Measurements from ENCODE around the gene PDCD11.

DNA sequence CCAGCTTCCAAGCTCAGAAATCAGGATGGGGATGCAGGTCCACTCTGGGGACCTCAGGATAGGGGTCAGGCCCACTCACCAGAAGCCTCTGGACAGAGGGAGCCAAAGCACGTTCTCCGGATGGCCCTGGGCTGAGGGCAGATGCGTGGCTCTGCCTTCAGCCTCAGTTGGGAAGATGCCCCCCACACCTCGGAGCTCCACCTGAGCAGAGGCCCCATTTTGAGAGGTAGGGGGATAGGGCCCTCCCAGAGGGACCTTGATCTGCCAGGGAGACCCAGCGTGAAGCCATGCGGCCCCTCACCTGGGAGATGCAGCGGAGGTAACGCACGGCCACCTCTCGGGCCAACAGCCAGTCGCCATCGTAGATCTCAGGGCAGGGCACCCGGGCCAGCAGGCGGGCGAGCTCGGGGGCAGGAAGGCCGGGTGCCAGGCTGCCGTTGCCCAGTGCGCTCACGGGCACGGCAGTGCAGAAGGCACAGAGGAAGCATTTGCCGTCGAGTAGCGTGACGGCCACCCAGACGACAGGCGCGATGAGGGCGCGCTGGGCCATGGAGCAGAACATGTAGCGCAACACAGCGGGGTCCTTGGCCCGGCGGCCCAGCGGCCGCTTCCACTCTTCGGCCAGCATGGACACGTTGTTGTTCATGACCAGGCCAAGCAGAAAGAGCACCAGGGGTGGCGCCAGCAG lies 61.6 kb downstream of the PDCD11 start:
- TF ChIP-seq, protein P1, sequence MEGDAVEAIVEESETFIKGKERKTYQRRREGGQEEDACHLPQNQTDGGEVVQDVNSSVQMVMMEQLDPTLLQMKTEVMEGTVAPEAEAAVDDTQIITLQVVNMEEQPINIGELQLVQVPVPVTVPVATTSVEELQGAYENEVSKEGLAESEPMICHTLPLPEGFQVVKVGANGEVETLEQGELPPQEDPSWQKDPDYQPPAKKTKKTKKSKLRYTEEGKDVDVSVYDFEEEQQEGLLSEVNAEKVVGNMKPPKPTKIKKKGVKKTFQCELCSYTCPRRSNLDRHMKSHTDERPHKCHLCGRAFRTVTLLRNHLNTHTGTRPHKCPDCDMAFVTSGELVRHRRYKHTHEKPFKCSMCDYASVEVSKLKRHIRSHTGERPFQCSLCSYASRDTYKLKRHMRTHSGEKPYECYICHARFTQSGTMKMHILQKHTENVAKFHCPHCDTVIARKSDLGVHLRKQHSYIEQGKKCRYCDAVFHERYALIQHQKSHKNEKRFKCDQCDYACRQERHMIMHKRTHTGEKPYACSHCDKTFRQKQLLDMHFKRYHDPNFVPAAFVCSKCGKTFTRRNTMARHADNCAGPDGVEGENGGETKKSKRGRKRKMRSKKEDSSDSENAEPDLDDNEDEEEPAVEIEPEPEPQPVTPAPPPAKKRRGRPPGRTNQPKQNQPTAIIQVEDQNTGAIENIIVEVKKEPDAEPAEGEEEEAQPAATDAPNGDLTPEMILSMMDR (IDR thresholded peaks at IDR 0.05; ENCODE audit: poor library complexity): no peak
- no peak for TF ChIP-seq EZH2 (IDR thresholded peaks at IDR 0.05; ENCODE audit: borderline replicate concordance)
